Activated CD8-positive, alpha-beta memory T cell treated with anti-CD3 and anti-CD28 coated beads, Interleukin-2, amount 50 U/mL, for 1 hour (primary cell): Measurements from ENCODE around the gene PSORS1C1.
"Not testable (repeated sequence)": the region's sequence is repeated elsewhere in the genome, so short reads cannot be mapped to it uniquely, and the experiment has no call there.

ENCODE experiments used
- DNase-seq: peaks from one replicate; pipeline ENCODE4 v3.0.0-alpha.2; 2020; ENCODE audit errors: extremely low read depth

PSORS1C1 gene

GRCh38 chr6:31114541-31114878 lies at the start of gene PSORS1C1:
PSORS1C1 (plus strand) TSS chr6:31114800; CDS start chr6:31129633, 14,833 bp downstream.
- no peak for DNase-seq

- DNase-seq: no peak
Observed at GRCh38 chr6:31065556-31065955, 49.0 kb upstream of the PSORS1C1 start.

- not testable (repeated sequence) for DNase-seq
Observed at GRCh38 chr6:31067028-31067427, 47.6 kb upstream of the PSORS1C1 start.

GRCh38 chr6:31067891-31068668 lies 46.5 kb upstream of the PSORS1C1 start:
- not testable (repeated sequence) for DNase-seq

GRCh38 chr6:31068669-31069340 lies 45.8 kb upstream of the PSORS1C1 start:
- peak; percentile 27 for DNase-seq

- no peak for DNase-seq
Observed at GRCh38 chr6:31070711-31071197, 43.8 kb upstream of the PSORS1C1 start.

GRCh38 chr6:31074401-31074800 lies 40.2 kb upstream of the PSORS1C1 start:
- no peak for DNase-seq

GRCh38 chr6:31075528-31075927 lies 39.1 kb upstream of the PSORS1C1 start:
- DNase-seq: no peak

- no peak for DNase-seq
Observed at GRCh38 chr6:31076611-31077010, 38.0 kb upstream of the PSORS1C1 start.

GRCh38 chr6:31079656-31080261 lies 34.8 kb upstream of the PSORS1C1 start:
- peak; percentile 33 for DNase-seq

GRCh38 chr6:31081872-31082271 lies 32.7 kb upstream of the PSORS1C1 start:
- DNase-seq: no peak

GRCh38 chr6:31083742-31084354 lies 30.8 kb upstream of the PSORS1C1 start:
- DNase-seq: no peak

- DNase-seq: no peak
Observed at GRCh38 chr6:31086788-31087440, 27.7 kb upstream of the PSORS1C1 start.

- peak; percentile 66 for DNase-seq
Observed at GRCh38 chr6:31087494-31088089, 27.0 kb upstream of the PSORS1C1 start.

GRCh38 chr6:31090275-31090972 lies 24.2 kb upstream of the PSORS1C1 start:
- no peak for DNase-seq

- DNase-seq: no peak
Observed at GRCh38 chr6:31090973-31091364, 23.6 kb upstream of the PSORS1C1 start.

- no peak for DNase-seq
Observed at GRCh38 chr6:31091680-31092079, 22.9 kb upstream of the PSORS1C1 start.

GRCh38 chr6:31092238-31092637 lies 22.4 kb upstream of the PSORS1C1 start:
- DNase-seq: no peak

GRCh38 chr6:31092769-31093505 lies 21.7 kb upstream of the PSORS1C1 start:
- DNase-seq: no peak

GRCh38 chr6:31094389-31094881 lies 20.2 kb upstream of the PSORS1C1 start:
- DNase-seq: no peak
